OCI-LY1 (cell line): Measurements from ENCODE around the gene ARRDC5.

Experiments
- CTCF ChIP-seq: fragments of 200-600 bp; sonication (generic), shearing (Covaris generic); IDR thresholded peaks from 2 replicates; pipeline ENCODE4 v1.5.1; 2017; ENCODE audit warnings: mild to moderate bottlenecking, antibody characterized with exemption, low read length, moderate library complexity, mixed read lengths
- EZH2 ChIP-seq: fragments of 200-600 bp; sonication (generic), shearing (Covaris generic); IDR thresholded peaks from 2 replicates; pipeline ENCODE4 v1.8.0; 2017; ENCODE audit warnings: borderline replicate concordance, mixed run types, mild to moderate bottlenecking, antibody characterized with exemption, low read length, moderate library complexity, mixed read lengths

DNA sequence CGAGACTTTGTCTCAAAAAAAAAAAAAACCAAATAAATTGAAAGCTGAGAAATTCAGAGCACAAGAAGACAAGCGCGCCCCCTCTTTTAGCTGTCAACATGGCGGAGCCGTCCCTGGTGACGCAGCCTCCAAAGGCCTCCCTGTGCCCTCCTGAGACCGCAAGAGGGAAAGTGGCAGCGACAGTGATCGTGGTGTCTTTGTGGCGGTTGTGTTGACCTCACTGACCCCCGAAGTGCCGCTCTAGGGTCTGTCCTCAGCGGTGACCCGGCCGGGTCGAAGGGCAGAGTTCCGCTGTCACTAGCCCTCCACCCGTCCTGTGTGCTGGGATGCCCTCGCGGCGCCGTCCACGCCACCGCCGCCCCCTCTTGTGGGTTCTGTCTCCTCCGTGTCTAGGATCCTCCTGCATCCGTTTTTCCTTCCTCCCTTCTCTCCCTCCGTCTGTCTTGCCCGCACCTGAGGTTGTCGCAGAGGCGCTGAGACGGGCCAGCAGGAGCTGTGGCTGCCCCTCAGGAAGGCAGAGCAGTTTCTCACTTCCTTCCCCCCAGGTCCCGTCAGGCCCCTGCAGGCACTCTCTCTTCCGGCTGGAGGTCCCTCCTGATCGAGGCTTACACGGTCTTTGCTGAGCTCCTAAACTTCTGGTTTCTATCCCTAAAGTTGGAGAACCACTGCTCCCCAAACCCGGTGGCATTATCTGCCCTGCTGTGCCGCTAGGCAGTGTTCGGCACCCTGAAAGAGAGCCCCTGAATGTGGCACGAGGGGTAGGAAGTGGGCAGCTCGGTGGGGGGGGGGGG lies 13.8 kb upstream of the ARRDC5 start:
- TF ChIP-seq CTCF (no peak), EZH2 (no peak)
